Left ventricle myocardium inferior (tissue), 1 donor: ENCODE measurements around the gene MAZ. TPM values are rescaled to one million over a fixed set of nuclear protein-coding genes. Genes with fewer than 3 reads are reported as not detected.

Experiments
- DNase-seq: peaks from one replicate; pipeline ENCODE4 v3.0.0-alpha.2; 2020
- H3K27ac ChIP-seq: fragments of 200-600 bp; replicated peaks from 2 replicates; pipeline ENCODE4 v1.8.0; 2021
- H3K27me3 ChIP-seq: fragments of 200-600 bp; 2 replicates; pipeline ENCODE4 v1.8.0; 2021; ENCODE audit warnings: low read depth
- H3K36me3 ChIP-seq: fragments of 200-600 bp; 2 replicates; pipeline ENCODE4 v1.8.0; 2021
- H3K4me1 ChIP-seq: fragments of 200-600 bp; 2 replicates; pipeline ENCODE4 v1.8.0; 2021
- H3K4me3 ChIP-seq: fragments of 200-600 bp; 2 replicates; pipeline ENCODE4 v1.8.0; 2021; ENCODE audit warnings: mild to moderate bottlenecking, moderate library complexity
- H3K9me3 ChIP-seq: fragments of 200-600 bp; replicated peaks from 2 replicates; pipeline ENCODE4 v1.8.0; 2021
- CTCF ChIP-seq: fragments of 200-600 bp; IDR thresholded peaks from 2 replicates; pipeline ENCODE4 v1.8.0; 2021; ENCODE audit warnings: antibody characterized with exemption, mild to moderate bottlenecking, borderline replicate concordance
- intact Hi-C: fragments of 100-400 bp; cut with micrococcal nuclease; formaldehyde crosslinking; loops from one replicate; pipeline ENCODE4 v1.11.0; 2022
- total RNA-seq: library from RNA; stranded (reverse); fragmentation: NEBNext Ultra II Directional; extraction: Animal tissue kit (Norgen Biotek cat#: 25700); gene quantifications from one replicate; pipeline ENCODE4 v1.2.1, GENCODE V29; 2021
- donor health status: DM: no; HTN: yes; CAD: no; lungs with severe emphysema.

The MAZ gene
- total RNA-seq, 1 donor from 2014 or later = 77.6 TPM

GRCh38 chr16:29842732-29843346 is 36.5 kb downstream of the MAZ start:
- peaks cover 6% of the 10 kb centered on the region for H3K4me1 ChIP-seq
- no peak overlapping the region for H3K4me3 ChIP-seq
- H3K27ac ChIP-seq = no peak overlapping the region
- no peaks in the 10 kb centered on the region for H3K27me3 ChIP-seq
- H3K9me3 ChIP-seq = no peaks in the 10 kb centered on the region
- peaks cover 94% of the 10 kb centered on the region for H3K36me3 ChIP-seq
- DNase-seq = no peak
- intact Hi-C loops = no loop called here
- no peak for TF ChIP-seq CTCF

GRCh38 chr16:29843931-29844330 is 37.6 kb downstream of the MAZ start:
- peaks cover 84% of the 10 kb centered on the region for H3K36me3 ChIP-seq
- H3K4me3 ChIP-seq = no peak overlapping the region
- no peak for DNase-seq
- H3K27ac ChIP-seq = peak overlapping the region; percentile 16
- no peaks in the 10 kb centered on the region for H3K27me3 ChIP-seq
- intact Hi-C loops = no loop called here
- no peaks in the 10 kb centered on the region for H3K9me3 ChIP-seq
- H3K4me1 ChIP-seq = peaks cover 6% of the 10 kb centered on the region
- no peak for TF ChIP-seq CTCF

GRCh38 chr16:29844575-29845331 is 38.4 kb downstream of the MAZ start:
- peaks cover 10% of the 10 kb centered on the region for H3K4me1 ChIP-seq
- DNase-seq = no peak

GRCh38 chr16:29845656-29846055 is 39.3 kb downstream of the MAZ start:
- intact Hi-C loops = no loop called here
- peaks cover 68% of the 10 kb centered on the region for H3K36me3 ChIP-seq
- peaks cover 4% of the 10 kb centered on the region for H3K4me1 ChIP-seq
- no peaks in the 10 kb centered on the region for H3K27me3 ChIP-seq
- no peak for DNase-seq
- no peaks in the 10 kb centered on the region for H3K9me3 ChIP-seq
- H3K27ac ChIP-seq = peak overlapping the region; percentile 16
- TF ChIP-seq CTCF = no peak
- no peak overlapping the region for H3K4me3 ChIP-seq

More at GRCh38 chr16:29844575-29845331, 38.4 kb downstream of the MAZ start:
- H3K4me3 ChIP-seq = no peak overlapping the region
- H3K27me3 ChIP-seq = no peaks in the 10 kb centered on the region
- H3K9me3 ChIP-seq = no peaks in the 10 kb centered on the region
- H3K27ac ChIP-seq = peak overlapping the region; percentile 16
- peaks cover 77% of the 10 kb centered on the region for H3K36me3 ChIP-seq
- TF ChIP-seq CTCF = no peak
- intact Hi-C loops = no loop called here

- Histone ChIP-seq H3K36me3 (peaks cover 42% of the 10 kb centered on the region), H3K9me3 (no peaks in the 10 kb centered on the region), H3K27ac (peak overlapping the region; percentile 5), H3K4me1 (peaks cover 16% of the 10 kb centered on the region), H3K4me3 (no peak overlapping the region), H3K27me3 (no peaks in the 10 kb centered on the region)
- DNase-seq = peak; percentile 71
- peak; percentile 92 for TF ChIP-seq CTCF
- intact Hi-C loops = no loop called here
These were observed 42.3 kb downstream of the MAZ start for GRCh38 chr16:29848420-29849297.
